Activated T-helper 1 cell treated with anti-CD3 and anti-CD28 coated beads, Interleukin-12 subunit alpha, Interleukin-12 subunit beta, Interleukin-2, Interleukin-4 antibody, amounts not matched to agents 30 ng/mL and 10 ng/mL and 1 ng/mL, durations not matched to agents 14 hours and 24 hours and 36 hours (primary cell): ENCODE results near the gene PPM1G. TPM values are rescaled to one million over a fixed set of nuclear protein-coding genes. Genes with fewer than 3 reads are reported as not detected.
"Not testable (repeated sequence)": the region's sequence is repeated elsewhere in the genome, so short reads cannot be mapped to it uniquely, and the experiment has no call there.

Source experiments
- DNase-seq: peaks from one replicate; pipeline ENCODE4 v3.0.0; 2021; ENCODE audit warnings: low spot score
- H3K27ac Mint-ChIP-seq: one replicate; pipeline ENCODE4 v1.8.0; 2021; ENCODE audit warnings: mild to moderate bottlenecking, mixed read lengths
- H3K27me3 Mint-ChIP-seq: one replicate; pipeline ENCODE4 v1.8.0; 2022; ENCODE audit warnings: mild to moderate bottlenecking, moderate library complexity, mixed read lengths; ENCODE audit not compliant: insufficient read depth
- H3K36me3 Mint-ChIP-seq: one replicate; pipeline ENCODE4 v1.8.0; 2021; ENCODE audit warnings: low read depth, mixed read lengths
- H3K4me1 Mint-ChIP-seq: one replicate; pipeline ENCODE4 v1.8.0; 2021; ENCODE audit warnings: low read depth, mixed read lengths
- H3K4me3 Mint-ChIP-seq: one replicate; pipeline ENCODE4 v1.8.0; 2021; ENCODE audit warnings: mild to moderate bottlenecking, moderate library complexity, mixed read lengths
- H3K9me3 Mint-ChIP-seq: one replicate; pipeline ENCODE4 v1.8.0; 2021; ENCODE audit warnings: mixed read lengths
- intact Hi-C: fragments of 100-400 bp; cut with micrococcal nuclease; formaldehyde crosslinking; loops from one replicate; pipeline ENCODE4 v1.15.1; 2024
- total RNA-seq: library from RNA; stranded (reverse); gene quantifications from 2 replicates; pipeline ENCODE4 v1.2.3, GENCODE V29; 2022

Gene PPM1G
- total RNA-seq, 1 donor from 2014 or later, result 160 TPM

DNA sequence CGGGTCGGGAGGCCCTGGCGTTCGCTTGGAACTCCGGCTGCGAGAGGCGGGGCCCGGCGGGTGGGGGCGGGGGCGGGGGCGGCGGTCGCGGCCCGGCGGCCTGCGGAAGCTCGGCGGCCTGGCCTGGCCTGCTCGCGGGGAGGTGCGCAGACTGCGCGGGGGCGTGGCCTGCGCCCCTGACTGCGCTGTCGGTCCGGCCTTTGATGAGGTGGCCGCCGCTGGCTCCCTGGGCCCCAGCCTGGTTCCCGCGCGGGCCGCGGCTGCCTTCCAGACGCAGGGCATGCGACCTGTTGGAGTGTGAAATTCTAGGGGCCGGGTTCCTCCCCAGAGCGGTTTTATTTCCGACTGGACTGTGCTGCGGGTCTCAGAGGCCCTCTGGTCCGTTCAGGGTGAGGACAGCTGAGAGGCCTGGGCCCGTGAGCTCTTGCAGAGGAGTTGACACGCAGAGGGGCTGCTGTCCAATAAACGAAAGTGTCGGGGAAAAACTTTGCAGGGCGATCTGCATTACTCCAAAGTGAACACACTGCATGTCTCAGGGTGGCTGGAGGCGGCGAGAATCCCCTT, 19.7 kb upstream of the PPM1G start:
- H3K4me3 Mint-ChIP-seq, result peak overlapping the region; percentile 97
- intact Hi-C loops, result loop anchor here (1.0 to 5.0 kb wide), 10 partner anchors 20 to 357 kb away; partner anchors contain the start of genes CCDC121, EIF2B4, GPN1 and GTF3C2
- DNase-seq, result peak; percentile 76
- no peaks in the 10 kb centered on the region for H3K9me3 Mint-ChIP-seq
- H3K4me1 Mint-ChIP-seq, result peaks cover 43% of the 10 kb centered on the region
- peaks cover 16% of the 10 kb centered on the region for H3K36me3 Mint-ChIP-seq
- H3K27ac Mint-ChIP-seq, result peak overlapping the region; percentile 97
- H3K27me3 Mint-ChIP-seq, result no peaks in the 10 kb centered on the region

DNA sequence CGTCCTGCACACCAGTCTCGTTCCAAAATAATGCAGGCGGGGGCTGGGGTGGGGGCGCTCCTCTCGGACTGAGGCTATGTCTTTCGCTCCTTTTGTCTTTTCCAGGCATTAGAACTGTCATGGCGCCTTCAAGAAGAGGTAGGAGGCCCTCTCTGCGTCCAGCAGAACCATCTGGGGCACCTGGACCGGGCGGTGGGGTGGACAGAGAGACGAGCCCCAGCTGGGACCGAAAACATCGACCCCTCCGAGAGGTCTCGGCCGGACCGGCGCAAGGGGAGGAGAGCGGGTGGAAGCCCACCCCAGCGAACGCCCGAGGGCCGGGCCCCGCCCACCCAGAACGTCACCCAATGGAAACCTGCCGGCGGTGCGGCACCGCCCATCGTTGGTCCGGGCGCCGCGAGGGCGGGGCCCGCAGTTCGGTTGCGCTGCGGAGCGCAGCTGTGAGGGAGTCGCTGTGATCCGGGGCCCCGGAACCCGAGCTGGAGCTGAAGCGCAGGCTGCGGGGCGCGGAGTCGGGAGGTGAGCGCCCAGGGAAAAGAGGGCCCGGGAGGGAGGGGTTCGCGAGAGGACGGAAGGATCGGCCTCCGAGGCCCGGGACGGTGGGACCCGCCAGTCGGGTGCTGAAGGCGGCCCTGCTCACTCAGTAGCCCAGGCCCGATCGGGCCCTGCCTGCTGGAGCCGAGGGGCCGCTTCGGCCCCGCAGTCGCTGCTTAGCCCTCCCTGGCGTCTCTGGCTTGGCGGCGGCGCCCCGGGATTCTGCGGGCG, 19.0 kb upstream of the PPM1G start, which contains the start of gene NRBP1:
Gene NRBP1, plus strand, starts transcription at position 419 of the 765 bp plus-strand sequence. CDS start 4,643 bp downstream, outside the sequence.
- peak; percentile 93 for DNase-seq
- Mint-ChIP-seq H3K27ac (peak within 1 kb of the TSS; percentile 97), H3K9me3 (no peaks in the 10 kb centered on the region), H3K36me3 (peaks cover 10% of the 10 kb centered on the region), H3K4me1 (peaks cover 37% of the 10 kb centered on the region), H3K4me3 (peak within 1 kb of the TSS; percentile 97), H3K27me3 (no peaks in the 10 kb centered on the region)
- intact Hi-C loops, result loop anchor here (1.0 to 5.0 kb wide), 10 partner anchors 19 to 356 kb away; partner anchors contain the start of genes CCDC121, EIF2B4, GPN1 and GTF3C2

DNA sequence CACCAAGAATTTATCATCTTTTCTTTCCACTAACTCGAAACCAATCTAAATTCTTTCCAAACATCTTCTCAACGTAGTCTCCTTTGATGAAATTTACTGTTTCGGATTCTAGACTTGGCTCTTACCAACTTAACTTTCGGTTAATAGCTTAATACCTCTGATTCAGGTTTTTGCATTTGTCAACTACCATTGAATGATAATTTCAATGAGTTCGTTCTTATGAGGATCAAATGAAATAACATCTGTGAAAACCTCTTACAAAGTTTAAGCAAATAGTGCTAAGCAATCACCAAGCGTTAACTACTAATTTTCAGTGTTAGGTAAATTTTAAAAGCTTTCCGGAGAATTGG, 18.4 kb upstream of the PPM1G start:
- Mint-ChIP-seq H3K27me3 (no peaks in the 10 kb centered on the region), H3K4me1 (peaks cover 32% of the 10 kb centered on the region), H3K36me3 (peaks cover 6% of the 10 kb centered on the region), H3K4me3 (peak overlapping the region; percentile 97), H3K9me3 (no peaks in the 10 kb centered on the region), H3K27ac (peak overlapping the region; percentile 97)
- intact Hi-C loops, result loop anchor here (1.0 to 5.0 kb wide), 10 partner anchors 19 to 356 kb away; partner anchors contain the start of genes CCDC121, EIF2B4, GPN1 and GTF3C2
- no peak for DNase-seq

GRCh38 chr2:27425039-27425438, 15.6 kb upstream of the PPM1G start:
- H3K36me3 Mint-ChIP-seq, DNase-seq, H3K4me3 Mint-ChIP-seq, H3K27me3 Mint-ChIP-seq, H3K9me3 Mint-ChIP-seq, H3K27ac Mint-ChIP-seq: not testable (repeated sequence)
- H3K4me1 Mint-ChIP-seq, result peaks cover 17% of the 10 kb centered on the region
- intact Hi-C loops, result loop anchor here (5.0 kb wide), 1 partner anchor 353 kb away; the partner anchor contains the start of gene OST4

DNA sequence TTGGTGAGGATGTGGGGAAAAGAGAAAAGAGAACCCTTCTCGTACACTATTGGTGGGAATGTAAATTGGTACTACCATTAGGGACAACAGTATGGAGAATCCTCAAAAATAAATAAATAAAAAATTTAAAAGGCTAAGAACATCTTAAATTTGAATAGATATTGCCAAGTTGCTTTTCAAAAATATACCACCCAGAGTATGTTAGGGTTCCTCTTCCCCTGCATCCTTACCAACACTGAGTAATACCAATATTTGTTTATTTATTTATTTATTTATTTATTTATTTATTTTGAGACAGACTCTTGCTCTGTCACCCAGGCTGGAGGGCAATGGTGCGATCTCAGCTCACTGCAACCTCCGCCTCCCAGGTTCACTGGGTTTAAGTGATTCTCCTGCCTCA, 13.6 kb upstream of the PPM1G start:
- Mint-ChIP-seq H3K9me3 (no peaks in the 10 kb centered on the region), H3K27me3 (peaks cover 4% of the 10 kb centered on the region), H3K27ac (no peak overlapping the region), H3K4me3 (no peak overlapping the region), H3K36me3 (no peaks in the 10 kb centered on the region), H3K4me1 (peaks cover 6% of the 10 kb centered on the region)
- intact Hi-C loops, result no loop called here
- no peak for DNase-seq

GRCh38 chr2:27421660-27422250, 12.4 kb upstream of the PPM1G start:
- Mint-ChIP-seq H3K4me3 (no peak overlapping the region), H3K4me1 (no peaks in the 10 kb centered on the region), H3K36me3 (no peaks in the 10 kb centered on the region)

DNA sequence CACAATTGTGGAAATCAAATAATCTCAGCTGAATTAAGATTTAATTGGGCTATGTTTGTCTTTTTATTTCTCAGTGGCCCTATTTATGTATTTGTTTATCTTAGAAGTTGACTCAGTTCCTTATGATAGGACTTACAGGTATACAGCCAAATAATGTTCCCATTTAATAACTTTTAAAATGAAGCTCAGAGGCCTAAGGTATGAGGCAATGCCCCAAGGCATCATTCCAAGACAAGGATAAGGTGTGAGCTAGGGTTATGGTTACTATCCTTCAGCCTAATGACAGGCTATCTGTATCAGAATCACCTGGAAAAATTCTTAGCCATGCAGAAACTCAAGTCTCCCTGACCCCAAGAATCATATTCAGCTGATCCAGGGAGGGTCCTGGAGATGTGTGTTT, 11.6 kb upstream of the PPM1G start:
- Mint-ChIP-seq H3K27me3 (peaks cover 4% of the 10 kb centered on the region), H3K27ac (no peak overlapping the region), H3K36me3 (no peaks in the 10 kb centered on the region), H3K4me3 (no peak overlapping the region), H3K9me3 (no peaks in the 10 kb centered on the region), H3K4me1 (no peaks in the 10 kb centered on the region)
- intact Hi-C loops, result no loop called here
- DNase-seq, result no peak

More at GRCh38 chr2:27421660-27422250, 12.4 kb upstream of the PPM1G start:
- Mint-ChIP-seq H3K27me3 (peaks cover 4% of the 10 kb centered on the region), H3K9me3 (no peaks in the 10 kb centered on the region), H3K27ac (no peak overlapping the region)
- DNase-seq, result no peak
- intact Hi-C loops, result no loop called here

GRCh38 chr2:27416151-27416550, 6.8 kb upstream of the PPM1G start:
- intact Hi-C loops, result no loop called here
- Mint-ChIP-seq H3K9me3 (no peaks in the 10 kb centered on the region), H3K36me3 (no peaks in the 10 kb centered on the region), H3K27ac (no peak overlapping the region), H3K27me3 (peaks cover 6% of the 10 kb centered on the region), H3K4me1 (no peaks in the 10 kb centered on the region), H3K4me3 (no peak overlapping the region)
- no peak for DNase-seq

DNA sequence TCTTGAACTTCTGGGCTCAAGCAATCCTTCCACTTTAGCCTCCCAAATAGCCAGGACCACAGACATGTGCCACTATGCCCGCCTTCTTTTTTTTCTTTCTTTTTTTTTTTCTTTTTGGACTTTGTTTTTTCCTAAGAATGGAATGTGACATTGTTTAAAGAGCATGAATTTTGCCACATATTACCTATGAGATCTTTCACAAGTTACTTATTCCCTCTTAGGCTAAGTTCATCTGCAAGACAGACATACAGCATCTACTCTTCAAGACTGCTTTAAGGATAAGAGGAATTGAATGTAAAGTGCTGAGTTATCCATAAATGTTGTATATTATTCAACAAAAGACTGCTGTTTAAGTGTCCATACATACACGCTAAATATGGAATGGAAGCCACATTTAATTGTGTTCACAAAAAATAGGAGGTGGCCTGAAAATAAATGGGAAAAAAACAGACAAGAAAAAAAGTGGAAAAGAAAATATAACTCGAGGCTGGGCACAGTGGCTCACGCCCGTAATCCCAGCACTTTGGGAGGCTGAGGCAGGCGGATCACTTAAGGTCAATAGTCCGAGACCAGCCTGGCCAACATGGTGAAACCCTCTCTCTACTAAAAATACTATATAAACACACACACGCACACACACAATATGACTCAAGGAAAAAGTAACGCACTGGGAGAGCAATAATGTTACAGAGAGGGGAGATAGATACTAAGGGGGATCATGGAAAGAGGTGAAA, 3.2 kb upstream of the PPM1G start:
- H3K4me3 Mint-ChIP-seq, result no peak overlapping the region
- peaks cover 16% of the 10 kb centered on the region for H3K4me1 Mint-ChIP-seq
- H3K9me3 Mint-ChIP-seq, result no peaks in the 10 kb centered on the region
- H3K27me3 Mint-ChIP-seq, result peaks cover 2% of the 10 kb centered on the region
- peaks cover 3% of the 10 kb centered on the region for H3K36me3 Mint-ChIP-seq
- H3K27ac Mint-ChIP-seq, result no peak overlapping the region
- intact Hi-C loops, result no loop called here
- no peak for DNase-seq

- Mint-ChIP-seq H3K9me3 (no peaks in the 10 kb centered on the region), H3K4me3 (peak overlapping the region; percentile 90), H3K4me1 (peaks cover 29% of the 10 kb centered on the region), H3K36me3 (peaks cover 13% of the 10 kb centered on the region), H3K27ac (peak overlapping the region; percentile 80), H3K27me3 (no peaks in the 10 kb centered on the region)
- intact Hi-C loops, result loop anchor here (1.0 to 10.0 kb wide), 8 partner anchors 20 to 221 kb away; partner anchors contain the start of genes ATRAID, CAD, CCDC121 and EIF2B4
- no peak for DNase-seq
These were observed 630 bp downstream of the PPM1G start for GRCh38 chr2:27408601-27409320.

DNA sequence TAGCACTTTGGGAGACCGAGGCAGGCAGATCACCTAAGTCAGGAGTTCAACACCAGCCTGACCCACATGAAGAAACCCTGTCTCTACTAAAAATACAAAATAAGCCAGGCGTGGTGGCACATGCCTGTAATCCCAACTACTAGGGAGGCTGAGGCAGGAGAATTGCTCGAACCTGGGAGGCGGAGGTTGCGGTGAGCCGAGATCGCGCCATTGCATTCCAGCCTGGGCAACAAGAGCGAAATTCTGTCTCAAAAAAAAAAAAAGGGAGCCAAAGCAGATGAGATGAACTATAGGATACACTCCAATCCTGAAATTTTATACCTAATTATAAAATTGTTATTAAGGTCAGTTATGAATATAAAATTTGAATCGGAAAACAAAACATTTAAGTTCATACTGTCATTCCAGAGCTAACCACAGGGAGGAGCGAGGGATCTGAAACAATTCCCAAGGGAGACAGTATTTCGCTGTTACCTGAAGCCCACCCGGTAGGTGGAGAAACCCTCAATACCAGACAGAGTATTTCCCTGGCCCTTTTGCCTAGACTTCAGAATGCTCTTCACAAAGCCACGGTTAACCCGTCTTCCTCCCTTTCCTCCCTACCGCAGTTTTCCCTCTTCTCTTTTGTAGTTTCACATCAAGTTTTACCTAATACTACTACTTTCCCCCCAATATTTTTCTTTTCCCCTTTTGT, 1.4 kb downstream of the PPM1G start:
- Mint-ChIP-seq H3K4me1 (peaks cover 29% of the 10 kb centered on the region), H3K9me3 (no peaks in the 10 kb centered on the region)

More for the DNA sequence above, 1.4 kb downstream of the PPM1G start:
- H3K27ac Mint-ChIP-seq, result peak overlapping the region; percentile 80
- peak overlapping the region; percentile 90 for H3K4me3 Mint-ChIP-seq
- intact Hi-C loops, result loop anchor here (10.0 kb wide), 1 partner anchor 193 kb away; the partner anchor contains the start of genes ATRAID, CAD and SLC5A6
- peaks cover 16% of the 10 kb centered on the region for H3K36me3 Mint-ChIP-seq
- no peak for DNase-seq
- H3K27me3 Mint-ChIP-seq, result no peaks in the 10 kb centered on the region
